Endodermal cell (in vitro differentiated cells): Measurements from ENCODE around the gene KCNK3. TPM values are rescaled to one million over a fixed set of nuclear protein-coding genes. Genes with fewer than 3 reads are reported as not detected.

Experiments used
- DNase-seq: peaks from one replicate; pipeline ENCODE4 v3.0.0-alpha.2; 2017
- H3K27ac ChIP-seq: 2 replicates; pipeline ENCODE4 v1.5.1; 2013; ENCODE audit warnings: mild to moderate bottlenecking, low read depth, low read length, moderate library complexity
- H3K27me3 ChIP-seq: 2 replicates; pipeline ENCODE4 v1.6.1; 2013; ENCODE audit warnings: mild to moderate bottlenecking, low read length, moderate library complexity; ENCODE audit not compliant: insufficient read depth, control insufficient read depth, poor library complexity, severe bottlenecking
- H3K36me3 ChIP-seq: 2 replicates; pipeline ENCODE4 v1.7.0; 2013; ENCODE audit warnings: mild to moderate bottlenecking, low read length, moderate library complexity; ENCODE audit not compliant: control insufficient read depth, insufficient read depth
- H3K4me1 ChIP-seq: one replicate; pipeline ENCODE4 v1.7.0; 2013; ENCODE audit warnings: low read length; ENCODE audit not compliant: control insufficient read depth, insufficient read depth
- H3K4me3 ChIP-seq: 2 replicates; pipeline ENCODE4 v1.5.1; 2013; ENCODE audit warnings: mild to moderate bottlenecking, low read length, moderate library complexity
- H3K9ac ChIP-seq: 2 replicates; pipeline ENCODE4 v1.6.1; 2013; ENCODE audit warnings: mild to moderate bottlenecking, low read length, moderate library complexity; ENCODE audit not compliant: poor library complexity, severe bottlenecking; ENCODE audit errors: extremely low read depth
- H3K9me3 ChIP-seq: 2 replicates; pipeline ENCODE4 v1.6.1; 2013; ENCODE audit warnings: mild to moderate bottlenecking, low read length, moderate library complexity; ENCODE audit not compliant: control insufficient read depth
- H3K27ac Mint-ChIP-seq: 2 replicates; pipeline ENCODE4 v1.8.0; 2020; ENCODE audit warnings: mixed read lengths
- H3K27me3 Mint-ChIP-seq: 2 replicates; pipeline ENCODE4 v1.8.0; 2021; ENCODE audit warnings: mild to moderate bottlenecking, mixed read lengths; ENCODE audit not compliant: insufficient read depth
- H3K36me3 Mint-ChIP-seq: 2 replicates; pipeline ENCODE4 v1.8.0; 2020; ENCODE audit warnings: low read depth, mixed read lengths
- H3K4me1 Mint-ChIP-seq: 2 replicates; pipeline ENCODE4 v1.8.0; 2020; ENCODE audit warnings: mixed read lengths
- H3K4me3 Mint-ChIP-seq: 2 replicates; pipeline ENCODE4 v1.8.0; 2020; ENCODE audit warnings: mild to moderate bottlenecking, moderate library complexity, mixed read lengths
- H3K9me3 Mint-ChIP-seq: 2 replicates; pipeline ENCODE4 v1.8.0; 2020; ENCODE audit warnings: mild to moderate bottlenecking, mixed read lengths
- CTCF ChIP-seq: fragments of 200-600 bp; sonication (generic); conservative IDR thresholded peaks from 2 replicates; pipeline ENCODE4 v1.5.0; 2021; ENCODE audit warnings: antibody characterized with exemption, mild to moderate bottlenecking
- WGBS, 2 experiments: methylation state at CpG; one replicate each; pipeline versions ENCODE4 v1.1.5 to v1.1.7; 2013; ENCODE audit warnings: missing lambda C conversion rate in 2 of 2, mixed read lengths in 1 of 2; ENCODE audit not compliant: insufficient coverage in 1 of 2, insufficient read length in 1 of 2; 5-methylcytosine and 5-hydroxymethylcytosine counted together
- total RNA-seq, 2 donors: library from RNA; stranded (reverse); fragmentation: NEBNext Ultra II Directional in 1 of 2; extraction: Animal tissue kit (Norgen Biotek cat#: 25700) in 1 of 2; gene quantifications; 2 replicates in 1 of 2; 3 replicates in 1 of 2; pipeline ENCODE4 v1.2.1, GENCODE V29; 2021

The KCNK3 gene
- total RNA-seq, 2 donors from 2014 or later = not detected

DNA sequence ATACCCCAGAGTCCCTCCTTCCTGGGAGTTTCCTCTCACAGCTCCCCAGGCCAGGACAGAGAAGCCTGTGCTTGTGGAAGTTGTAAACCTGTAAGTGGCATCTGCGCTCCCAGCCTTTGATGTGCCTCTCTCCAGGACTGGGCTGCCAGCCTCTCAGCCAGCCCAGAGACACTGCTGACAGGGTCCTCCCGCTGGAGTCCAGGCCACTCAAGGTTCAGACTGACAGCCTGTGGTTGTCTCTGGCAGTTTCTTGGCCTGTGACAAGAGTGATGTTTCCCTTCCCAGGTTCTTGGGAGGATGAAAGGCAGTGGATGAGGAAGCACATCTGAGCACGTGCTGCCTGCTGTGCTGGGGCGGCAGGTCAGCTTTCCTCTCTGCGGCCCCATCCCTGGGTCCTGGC lies 74.6 kb downstream of the KCNK3 start:
- Mint-ChIP-seq H3K36me3 (peaks cover 2% of the 10 kb centered on the region), H3K27me3 (no peaks in the 10 kb centered on the region), H3K4me1 (peaks cover 25% of the 10 kb centered on the region), H3K27ac (no peak overlapping the region), H3K4me3 (no peak overlapping the region), H3K9me3 (no peaks in the 10 kb centered on the region)
- DNase-seq = no peak
- no peaks in the 10 kb centered on the region for H3K9me3 ChIP-seq
- H3K9ac ChIP-seq = no peak overlapping the region
- 73 to 79% methylated on average over 4 to 5 of the region's 5 CpGs for WGBS, 2 experiments
- no peak overlapping the region for H3K4me3 ChIP-seq
- no peak for TF ChIP-seq CTCF
- no peaks in the 10 kb centered on the region for H3K36me3 ChIP-seq
- no peak overlapping the region for H3K27ac ChIP-seq
- H3K4me1 ChIP-seq = peaks cover 16% of the 10 kb centered on the region
- H3K27me3 ChIP-seq = no peaks in the 10 kb centered on the region

DNA sequence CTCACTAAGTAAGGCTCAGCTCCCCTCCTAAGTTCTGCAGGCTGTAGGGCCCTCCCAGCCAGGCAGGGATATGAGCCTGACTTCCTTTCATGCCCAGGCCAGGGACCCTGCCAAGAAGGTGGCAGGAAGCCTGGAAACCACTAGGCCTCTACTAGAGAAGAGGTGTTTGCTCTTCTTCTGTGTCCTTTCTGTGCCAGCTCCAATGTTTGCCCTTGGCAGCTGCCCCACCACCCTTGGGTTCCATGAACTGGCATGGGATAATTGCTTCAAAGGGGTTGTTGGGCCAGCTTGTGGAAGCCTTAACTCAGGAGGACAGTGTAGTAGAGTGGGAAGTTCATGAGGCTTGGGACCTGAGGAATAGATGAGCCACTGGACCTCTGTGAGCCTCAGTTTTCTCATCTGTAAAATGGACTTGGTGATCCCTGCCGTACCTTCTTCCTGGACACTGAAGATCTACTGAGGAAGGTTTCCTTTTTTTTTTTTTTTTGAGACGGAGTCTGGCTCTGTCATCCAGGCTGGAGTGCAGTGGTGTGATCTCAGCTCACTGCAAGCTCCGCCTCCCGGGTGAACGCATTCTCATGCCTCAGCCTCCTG lies 75.5 kb downstream of the KCNK3 start:
- no peak overlapping the region for H3K27ac Mint-ChIP-seq
- peaks cover 26% of the 10 kb centered on the region for H3K4me1 Mint-ChIP-seq
- Histone ChIP-seq H3K27me3 (no peaks in the 10 kb centered on the region), H3K4me3 (no peak overlapping the region), H3K27ac (no peak overlapping the region), H3K36me3 (no peaks in the 10 kb centered on the region), H3K9ac (no peak overlapping the region), H3K4me1 (peaks cover 15% of the 10 kb centered on the region), H3K9me3 (no peaks in the 10 kb centered on the region)
- TF ChIP-seq CTCF = no peak
- H3K4me3 Mint-ChIP-seq = no peak overlapping the region
- no peaks in the 10 kb centered on the region for H3K9me3 Mint-ChIP-seq
- peaks cover 2% of the 10 kb centered on the region for H3K36me3 Mint-ChIP-seq
- no peak for DNase-seq
- WGBS, 2 experiments = 95 to 100% methylated on average over 4 to 5 of the region's 5 CpGs
- no peaks in the 10 kb centered on the region for H3K27me3 Mint-ChIP-seq

DNA sequence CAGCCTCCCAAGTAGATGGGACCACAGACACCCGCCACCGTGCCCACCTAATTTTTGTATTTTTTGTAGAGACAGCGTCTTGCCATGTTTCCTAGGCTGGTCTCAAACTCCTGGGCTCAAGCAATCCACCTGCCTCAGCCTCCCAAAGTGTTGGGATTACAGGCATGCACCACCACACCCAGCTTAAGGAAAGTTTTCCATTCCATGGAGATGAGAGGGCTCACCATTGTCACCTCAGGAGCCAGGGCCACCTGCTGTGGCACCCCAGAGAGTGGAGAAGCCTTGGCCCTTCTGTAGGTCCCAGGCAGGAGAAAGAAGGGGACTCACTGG lies 76.2 kb downstream of the KCNK3 start:
- Histone ChIP-seq H3K27me3 (no peaks in the 10 kb centered on the region), H3K9me3 (no peaks in the 10 kb centered on the region), H3K36me3 (no peaks in the 10 kb centered on the region), H3K27ac (no peak overlapping the region), H3K4me3 (no peak overlapping the region), H3K9ac (no peak overlapping the region), H3K4me1 (peaks cover 8% of the 10 kb centered on the region)
- no peak for DNase-seq
- Mint-ChIP-seq H3K27me3 (no peaks in the 10 kb centered on the region), H3K36me3 (peaks cover 2% of the 10 kb centered on the region), H3K4me1 (peaks cover 20% of the 10 kb centered on the region), H3K4me3 (no peak overlapping the region), H3K27ac (no peak overlapping the region), H3K9me3 (no peaks in the 10 kb centered on the region)
- no peak for TF ChIP-seq CTCF
- 80 to 96% methylated on average over 1 to 3 of the region's 3 CpGs for WGBS, 2 experiments
